Stomach (tissue), 4 donors: ENCODE data around the gene FGFBP1.

Experiments used
- EP300 ChIP-seq: sonication (generic); formaldehyde crosslinking; IDR thresholded peaks from one replicate; pipeline ENCODE4 v1.6.1; 2017; ENCODE audit warnings: antibody characterized with exemption
- POLR2A ChIP-seq, 4 donors: fragments of 450-650 bp; IDR thresholded peaks; one replicate each; pipeline ENCODE4 v1.6.1; 2016; ENCODE audit warnings: antibody characterized with exemption in 4 of 4, control low read depth in 2 of 4, mild to moderate bottlenecking in 1 of 4, moderate library complexity in 1 of 4
- TF ChIP-seq, protein P1 (sequence below), 7 experiments: fragments of 450-650 bp in 4 of 7; fragments of 200-600 bp in 3 of 7; sonication (generic) in 3 of 7; IDR thresholded peaks; one replicate each; pipeline ENCODE4 v1.5.1; 2016 to 2019; ENCODE audit warnings: antibody characterized with exemption in 7 of 7, control low read depth in 2 of 7, mild to moderate bottlenecking in 1 of 7

DNA sequence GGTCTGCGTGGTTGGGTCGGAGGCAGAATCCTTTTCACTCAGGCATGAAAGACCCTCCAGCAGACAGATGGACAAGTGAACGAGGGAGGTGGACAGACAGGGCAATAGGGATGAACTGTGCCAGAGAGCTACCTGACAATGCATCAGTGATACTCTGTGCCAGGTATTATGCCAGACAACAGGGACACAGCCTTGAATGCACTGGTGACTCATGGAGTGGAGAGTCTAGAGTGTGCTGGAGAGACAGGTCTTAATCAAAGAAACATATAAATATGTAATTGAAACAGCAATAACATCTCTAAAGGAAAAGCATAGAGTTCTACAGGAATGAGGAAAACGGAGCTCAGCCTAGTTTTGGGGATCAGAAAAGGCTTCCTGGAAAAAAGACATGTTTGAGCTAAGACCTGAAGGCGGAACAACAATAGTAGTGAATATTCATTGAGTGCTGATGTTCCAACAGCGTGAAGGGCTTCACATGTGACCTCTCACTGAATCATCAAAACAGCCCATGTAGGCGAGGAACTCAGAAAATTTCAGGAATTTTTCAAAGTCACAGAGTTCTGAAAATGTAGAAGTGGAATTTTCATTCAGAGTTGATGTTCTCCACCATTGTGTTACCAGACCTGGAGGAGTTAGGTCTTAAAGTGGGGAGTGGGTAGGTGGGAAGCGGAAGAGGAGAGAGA, 44.4 kb upstream of the FGFBP1 start:
- TF ChIP-seq POLR2A (IDR thresholded peaks at IDR 0.05) = no peak
- TF ChIP-seq, protein P1, sequence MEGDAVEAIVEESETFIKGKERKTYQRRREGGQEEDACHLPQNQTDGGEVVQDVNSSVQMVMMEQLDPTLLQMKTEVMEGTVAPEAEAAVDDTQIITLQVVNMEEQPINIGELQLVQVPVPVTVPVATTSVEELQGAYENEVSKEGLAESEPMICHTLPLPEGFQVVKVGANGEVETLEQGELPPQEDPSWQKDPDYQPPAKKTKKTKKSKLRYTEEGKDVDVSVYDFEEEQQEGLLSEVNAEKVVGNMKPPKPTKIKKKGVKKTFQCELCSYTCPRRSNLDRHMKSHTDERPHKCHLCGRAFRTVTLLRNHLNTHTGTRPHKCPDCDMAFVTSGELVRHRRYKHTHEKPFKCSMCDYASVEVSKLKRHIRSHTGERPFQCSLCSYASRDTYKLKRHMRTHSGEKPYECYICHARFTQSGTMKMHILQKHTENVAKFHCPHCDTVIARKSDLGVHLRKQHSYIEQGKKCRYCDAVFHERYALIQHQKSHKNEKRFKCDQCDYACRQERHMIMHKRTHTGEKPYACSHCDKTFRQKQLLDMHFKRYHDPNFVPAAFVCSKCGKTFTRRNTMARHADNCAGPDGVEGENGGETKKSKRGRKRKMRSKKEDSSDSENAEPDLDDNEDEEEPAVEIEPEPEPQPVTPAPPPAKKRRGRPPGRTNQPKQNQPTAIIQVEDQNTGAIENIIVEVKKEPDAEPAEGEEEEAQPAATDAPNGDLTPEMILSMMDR (IDR thresholded peaks at IDR 0.05) = no peak
- TF ChIP-seq EP300 = no peak
